ENCODE results near the gene KRT80.
A peak's percentile ranks its signal among the peaks of the same experiment; 100 is the strongest.

DNA sequence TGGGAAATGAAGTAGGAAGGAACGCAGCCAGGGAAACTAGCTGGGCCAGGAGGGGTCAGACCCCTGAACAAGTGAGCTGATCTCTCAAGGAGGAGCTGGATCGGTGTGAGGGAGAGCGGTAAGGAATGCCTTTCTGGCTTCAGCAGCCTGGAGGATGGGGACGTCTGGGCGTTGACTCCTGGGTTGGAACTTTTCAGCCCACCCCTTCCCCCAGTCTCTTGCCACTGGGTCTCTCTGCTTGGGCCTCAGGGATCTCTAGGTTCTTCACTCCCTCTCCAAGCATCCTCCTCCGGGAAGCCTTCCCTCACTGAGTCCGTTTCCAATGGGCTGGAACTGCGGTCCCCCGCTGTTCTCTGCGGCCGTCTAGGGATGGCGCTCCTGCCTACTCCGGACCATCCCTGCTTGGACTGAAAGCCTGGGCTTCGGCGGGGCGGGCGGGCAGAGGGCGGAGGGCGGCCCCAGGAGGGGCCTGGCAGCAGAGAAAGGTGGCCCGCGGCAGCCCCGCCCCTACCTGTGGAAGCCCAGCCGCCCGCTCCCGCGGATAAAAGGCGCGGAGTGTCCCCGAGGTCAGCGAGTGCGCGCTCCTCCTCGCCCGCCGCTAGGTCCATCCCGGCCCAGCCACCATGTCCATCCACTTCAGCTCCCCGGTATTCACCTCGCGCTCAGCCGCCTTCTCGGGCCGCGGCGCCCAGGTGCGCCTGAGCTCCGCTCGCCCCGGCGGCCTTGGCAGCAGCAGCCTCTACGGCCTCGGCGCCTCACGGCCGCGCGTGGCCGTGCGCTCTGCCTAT is 41.1 kb upstream of the KRT80 start, which contains the start of gene KRT7:
- TF ChIP-seq, protein P1, sequence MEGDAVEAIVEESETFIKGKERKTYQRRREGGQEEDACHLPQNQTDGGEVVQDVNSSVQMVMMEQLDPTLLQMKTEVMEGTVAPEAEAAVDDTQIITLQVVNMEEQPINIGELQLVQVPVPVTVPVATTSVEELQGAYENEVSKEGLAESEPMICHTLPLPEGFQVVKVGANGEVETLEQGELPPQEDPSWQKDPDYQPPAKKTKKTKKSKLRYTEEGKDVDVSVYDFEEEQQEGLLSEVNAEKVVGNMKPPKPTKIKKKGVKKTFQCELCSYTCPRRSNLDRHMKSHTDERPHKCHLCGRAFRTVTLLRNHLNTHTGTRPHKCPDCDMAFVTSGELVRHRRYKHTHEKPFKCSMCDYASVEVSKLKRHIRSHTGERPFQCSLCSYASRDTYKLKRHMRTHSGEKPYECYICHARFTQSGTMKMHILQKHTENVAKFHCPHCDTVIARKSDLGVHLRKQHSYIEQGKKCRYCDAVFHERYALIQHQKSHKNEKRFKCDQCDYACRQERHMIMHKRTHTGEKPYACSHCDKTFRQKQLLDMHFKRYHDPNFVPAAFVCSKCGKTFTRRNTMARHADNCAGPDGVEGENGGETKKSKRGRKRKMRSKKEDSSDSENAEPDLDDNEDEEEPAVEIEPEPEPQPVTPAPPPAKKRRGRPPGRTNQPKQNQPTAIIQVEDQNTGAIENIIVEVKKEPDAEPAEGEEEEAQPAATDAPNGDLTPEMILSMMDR (IDR thresholded peaks at IDR 0.05 in 2 of 3, conservative IDR thresholded peaks at IDR 0.05 in 1 of 3; ENCODE audit: borderline replicate concordance in 1 of 3, insufficient read depth in 1 of 3, low read depth in 2 of 3, low read length in 2 of 3), result peak in 1 of 3 experiments; percentile 20; a peak in 1 of 6 replicates
- no peak for TF ChIP-seq EZH2 (IDR thresholded peaks at IDR 0.05)
- no peak for TF ChIP-seq POLR2A (IDR thresholded peaks at IDR 0.05; ENCODE audit: borderline replicate concordance, extremely low read depth, insufficient read depth, insufficient read length)
- TF ChIP-seq ZNF274 (IDR thresholded peaks at IDR 0.05; ENCODE audit: low read depth, low read length), result no peak
- TF ChIP-seq EZH2phosphoT487 (IDR thresholded peaks at IDR 0.05; ENCODE audit: borderline replicate concordance), result no peak
- TF ChIP-seq, protein P2, sequence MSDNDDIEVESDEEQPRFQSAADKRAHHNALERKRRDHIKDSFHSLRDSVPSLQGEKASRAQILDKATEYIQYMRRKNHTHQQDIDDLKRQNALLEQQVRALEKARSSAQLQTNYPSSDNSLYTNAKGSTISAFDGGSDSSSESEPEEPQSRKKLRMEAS (IDR thresholded peaks at IDR 0.05), result no peak
- TF ChIP-seq POLR2AphosphoS5 (IDR thresholded peaks at IDR 0.05; ENCODE audit: low read depth, low read length), result peak; percentile 35; the same call in 1 of the 2 replicates
- TF ChIP-seq TCF7L2 (IDR thresholded peaks at IDR 0.05; ENCODE audit: borderline replicate concordance, extremely low read depth, insufficient read depth, insufficient read length), result no peak
- TF ChIP-seq ELF1 (IDR thresholded peaks at IDR 0.05; ENCODE audit: borderline replicate concordance, low read depth), result no peak
